Measurements from ENCODE around the gene CELF4.

CELF4 gene

GRCh38 chr18:37565101-37565976, at the start of gene CELF4:
CELF4 (minus strand) TSS chr18:37565798.
- peak; percentile 96 for DNase-seq

- no peak for DNase-seq
Observed at GRCh38 chr18:37613253-37613565, 47.6 kb upstream of the CELF4 start.

DNA sequence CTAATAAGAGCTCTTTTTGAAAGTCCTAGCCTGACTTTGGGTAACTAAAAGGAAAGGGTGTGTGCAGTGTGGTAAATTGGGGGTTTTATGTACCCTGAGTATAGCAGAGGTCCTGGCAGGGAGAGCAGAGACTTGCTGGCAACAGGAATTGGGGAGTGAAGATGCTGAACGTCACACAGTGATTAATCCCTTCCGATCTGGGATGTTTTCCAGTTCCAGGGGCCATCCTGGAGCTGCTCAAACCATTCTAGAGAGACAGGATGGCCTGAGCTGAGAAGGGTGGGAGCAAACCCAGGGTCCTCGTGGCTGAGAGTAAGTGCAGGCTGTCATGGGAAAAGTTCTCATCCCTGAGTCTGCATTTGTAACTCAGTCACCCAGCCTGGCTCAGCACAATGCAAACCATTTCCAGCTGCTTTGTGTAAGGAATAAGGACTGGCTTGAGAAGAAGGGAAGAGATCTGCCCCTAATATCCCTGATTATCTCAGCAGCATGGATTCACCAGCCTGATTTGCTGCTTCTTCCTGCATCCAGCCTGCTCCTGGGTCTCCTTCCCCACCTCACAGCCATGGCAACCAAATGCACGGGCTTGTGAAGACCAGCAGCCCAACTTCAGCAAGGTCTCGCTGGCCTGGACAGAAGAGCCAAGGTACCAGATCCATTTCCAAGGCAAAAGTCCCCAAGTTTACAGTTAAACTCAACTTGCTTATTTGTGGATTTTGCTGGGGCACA, 47.1 kb upstream of the CELF4 start:
- DNase-seq, result no peak

- DNase-seq, result no peak
Observed at GRCh38 chr18:37611614-37612279, 46.1 kb upstream of the CELF4 start.

- no peak for DNase-seq
Observed at GRCh38 chr18:37608876-37609275, 43.3 kb upstream of the CELF4 start.

- no peak for DNase-seq
Observed at GRCh38 chr18:37607281-37607680, 41.7 kb upstream of the CELF4 start.

DNA sequence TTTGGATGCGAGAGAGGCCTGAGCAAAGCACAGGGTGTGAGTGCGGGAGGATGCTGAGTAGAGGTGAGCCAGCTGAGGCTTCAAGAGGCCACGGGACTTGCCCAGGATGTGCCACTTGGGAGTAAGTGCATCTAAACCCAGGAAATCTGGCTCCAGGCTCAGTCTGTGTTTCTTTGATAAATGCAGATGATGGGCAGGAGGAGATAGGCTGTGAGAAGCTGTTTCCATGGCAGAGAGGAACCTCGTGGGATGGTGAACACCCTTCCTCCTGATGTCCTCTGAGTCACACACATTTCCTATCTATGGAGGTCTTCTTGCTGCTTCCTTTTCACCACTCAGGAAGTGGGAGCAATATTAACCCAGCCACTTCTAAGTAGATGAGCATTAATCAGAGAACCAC, 38.4 kb upstream of the CELF4 start:
- no peak for DNase-seq

GRCh38 chr18:37598966-37599896, 33.6 kb upstream of the CELF4 start:
- DNase-seq, result no peak

GRCh38 chr18:37598396-37598795, 32.8 kb upstream of the CELF4 start:
- DNase-seq, result no peak

DNA sequence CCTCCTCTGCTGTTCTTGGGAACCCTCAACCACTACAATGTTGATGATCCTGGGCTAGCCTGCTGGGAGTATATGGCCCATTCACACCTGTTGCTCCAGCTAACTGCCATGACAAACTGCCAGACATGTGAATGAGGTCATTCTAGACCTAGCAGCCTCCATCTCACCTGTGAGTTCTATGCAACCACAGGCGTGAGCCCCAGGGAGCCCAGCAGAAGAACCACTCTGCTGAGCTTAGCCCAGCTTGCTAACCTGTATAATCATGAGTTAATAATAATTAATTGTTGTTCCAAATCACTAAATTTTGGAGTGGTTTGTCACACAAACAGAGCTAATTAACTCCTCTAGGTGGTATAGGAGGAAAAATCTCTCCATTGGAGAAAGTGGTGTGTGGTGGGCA, 24.7 kb upstream of the CELF4 start:
- DNase-seq, result no peak

- no peak for DNase-seq
Observed at GRCh38 chr18:37588289-37588688, 22.7 kb upstream of the CELF4 start.

- no peak for DNase-seq
Observed at GRCh38 chr18:37586656-37587225, 21.1 kb upstream of the CELF4 start.

- no peak for DNase-seq
Observed at GRCh38 chr18:37584952-37585695, 19.5 kb upstream of the CELF4 start.

GRCh38 chr18:37584217-37584616, 18.6 kb upstream of the CELF4 start:
- DNase-seq, result no peak

GRCh38 chr18:37582261-37582660, 16.7 kb upstream of the CELF4 start:
- no peak for DNase-seq

GRCh38 chr18:37578886-37579513, 13.4 kb upstream of the CELF4 start:
- DNase-seq, result peak; percentile 57

DNA sequence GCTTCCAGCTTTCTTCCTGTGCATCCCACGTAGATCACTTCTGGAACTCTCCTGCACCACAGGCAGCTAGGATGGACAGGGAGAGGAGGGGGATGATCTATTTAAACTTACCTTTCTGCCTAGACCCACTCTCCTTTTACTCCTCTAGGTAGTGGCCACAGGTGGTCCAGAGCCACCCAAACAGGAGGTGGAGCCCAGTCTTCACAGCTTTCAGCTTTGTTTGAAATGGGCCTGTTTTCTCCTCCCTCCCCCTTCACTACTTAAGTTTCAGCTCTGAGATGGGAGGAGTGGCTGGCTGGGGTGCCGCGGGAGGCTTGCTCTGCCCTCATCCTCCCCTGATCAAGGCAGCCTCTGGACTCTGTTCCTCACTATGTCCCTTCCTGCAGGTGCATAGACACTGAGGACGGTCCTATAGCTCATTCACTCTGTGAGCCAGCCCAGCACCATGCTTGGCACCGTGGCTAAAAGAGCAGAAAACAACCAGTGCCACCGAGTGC, 12.6 kb upstream of the CELF4 start:
- no peak for DNase-seq

DNA sequence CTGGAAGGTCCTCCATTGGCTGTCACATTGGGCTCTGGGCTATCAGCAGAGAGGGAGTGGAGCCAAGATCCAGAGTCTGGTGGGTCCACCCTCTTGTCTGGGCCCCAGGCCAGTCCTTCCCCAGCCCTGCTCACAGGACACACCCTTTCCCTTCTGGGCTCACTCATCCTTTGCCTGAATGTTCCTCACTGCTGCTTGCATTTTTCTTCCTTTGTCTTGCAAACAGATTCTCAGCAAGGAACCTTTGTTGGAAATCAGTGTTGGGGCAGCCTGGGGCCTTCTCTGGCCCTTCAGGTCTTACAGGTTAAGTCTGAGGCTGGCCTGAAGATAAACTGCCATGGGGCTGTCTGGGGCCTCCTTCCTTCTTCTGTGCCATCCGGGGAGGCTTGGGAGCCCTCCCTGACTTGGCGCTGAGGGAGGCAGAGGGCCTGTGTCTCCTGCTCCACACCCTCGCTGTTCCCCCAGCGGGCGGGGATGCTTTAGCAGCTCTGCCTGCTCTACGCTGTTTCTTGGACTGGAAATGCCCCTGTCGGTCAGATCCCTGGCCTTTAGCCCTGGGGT, 11.5 kb upstream of the CELF4 start:
- no peak for DNase-seq

- DNase-seq, result peak; percentile 86
Observed at GRCh38 chr18:37575646-37576045, 10.0 kb upstream of the CELF4 start.

- DNase-seq, result no peak
Observed at GRCh38 chr18:37574113-37574512, 8.5 kb upstream of the CELF4 start.

- no peak for DNase-seq
Observed at GRCh38 chr18:37572736-37573135, 7.1 kb upstream of the CELF4 start.
